A549 (cell line): Measurements from ENCODE around the gene CD7. TPM values are rescaled to one million over a fixed set of nuclear protein-coding genes. Genes with fewer than 3 reads are reported as not detected.

Source experiments
- ATAC-seq, 2 experiments: fragments of 200-7000 bp in 1 of 2; fragments of >200 bp in 1 of 2; cut with Nextera tagmentation in 1 of 2; cut with Tn5 transposase in 1 of 2; 3 replicates each; pipeline versions ENCODE4 v1.8.0 to v1.9.1; 2018 to 2020; ENCODE audit warnings: mild to moderate bottlenecking in 1 of 2, moderate library complexity in 1 of 2
- CTCF ChIA-PET: fragments of 300-600 bp; sonication (Branson Sonifier 250); formaldehyde crosslinking; extraction: SDS; loops from one replicate; lab custom pipeline; 2021; ENCODE audit warnings: antibody characterized with exemption, inconsistent platforms; lab: Yijun Ruan, JAX
- POLR2A ChIA-PET: fragments of 350-600 bp; formaldehyde crosslinking; extraction: SDS; loops from one replicate; lab custom pipeline; 2021; ENCODE audit warnings: antibody characterized with exemption, inconsistent platforms; lab: Yijun Ruan, JAX
- DNase-seq, 2 experiments: peaks; one replicate each; pipeline versions ENCODE4 v3.0.0 to v3.0.0-alpha.2; 2011 to 2016; ENCODE audit warnings: low read depth in 1 of 2, low spot score in 1 of 2
- FAIRE-seq: peaks from 2 replicates; lab custom pipeline; 2011; peaks lifted over from hg19 to GRCh38; lab: Jason Lieb, UNC
- H3K27ac ChIP-seq, 2 experiments: fragments of >200 bp; sonication (Bioruptor Twin); formaldehyde crosslinking; 3 replicates each; pipeline ENCODE4 v1.5.1; 2016 to 2017
- H3K4me1 ChIP-seq: fragments of >200 bp; sonication (Bioruptor Twin); formaldehyde crosslinking; 3 replicates; pipeline ENCODE4 v1.6.1; 2016
- H3K4me2 ChIP-seq: fragments of >200 bp; sonication (Bioruptor Twin); formaldehyde crosslinking; 3 replicates; pipeline ENCODE4 v1.6.1; 2016
- H3K4me3 ChIP-seq: fragments of >200 bp; sonication (Bioruptor Twin); formaldehyde crosslinking; 3 replicates; pipeline ENCODE4 v1.5.1; 2016
- H3K9me3 ChIP-seq: fragments of >200 bp; sonication (Bioruptor Twin); formaldehyde crosslinking; 3 replicates; pipeline ENCODE4 v1.6.1; 2016
- CHD2 ChIP-seq: fragments of 150-350 bp; IDR thresholded peaks from 2 replicates; pipeline ENCODE4 v1.6.1; 2014; ENCODE audit warnings: low read length; ENCODE audit not compliant: partially characterized antibody
- EHF ChIP-seq: fragments of 250-450 bp; sonication (Bioruptor Pico); IDR thresholded peaks from 2 replicates; pipeline ENCODE4 v1.5.0; 2020; ENCODE audit warnings: mild to moderate bottlenecking
- EHMT2 ChIP-seq: fragments of 200-600 bp; sonication (generic); IDR thresholded peaks from 2 replicates; pipeline ENCODE4 v1.6.1; 2016; ENCODE audit warnings: antibody characterized with exemption, low read depth, mild to moderate bottlenecking, moderate library complexity
- ESRRA ChIP-seq: fragments of 150-350 bp; IDR thresholded peaks from 2 replicates; pipeline ENCODE4 v1.6.1; 2014; ENCODE audit warnings: mild to moderate bottlenecking, low read length, borderline replicate concordance
- HMGXB4 ChIP-seq: fragments of 250-450 bp; sonication (Bioruptor Pico); IDR thresholded peaks from 2 replicates; pipeline ENCODE4 v1.5.0; 2021; ENCODE audit warnings: mild to moderate bottlenecking, moderate library complexity, borderline replicate concordance
- HOXB13 ChIP-seq: fragments of 250-450 bp; sonication (Bioruptor Pico); IDR thresholded peaks from 2 replicates; pipeline ENCODE4 v1.5.0; 2020; ENCODE audit warnings: low read depth, mild to moderate bottlenecking, moderate library complexity
- HOXB5 ChIP-seq: fragments of 250-450 bp; sonication (Bioruptor Pico); IDR thresholded peaks from 2 replicates; pipeline ENCODE4 v1.5.0; 2020; ENCODE audit warnings: mild to moderate bottlenecking, moderate library complexity
- JUNB ChIP-seq: fragments of >200 bp; sonication (Bioruptor Twin); formaldehyde crosslinking; IDR thresholded peaks from 2 replicates; pipeline ENCODE4 v1.6.1; 2016
- MAX ChIP-seq: IDR thresholded peaks from 2 replicates; pipeline ENCODE4 v1.6.1; 2012
- NPAS2 ChIP-seq: fragments of 250-450 bp; sonication (Bioruptor Pico); IDR thresholded peaks from 2 replicates; pipeline ENCODE4 v1.8.0; 2022; ENCODE audit warnings: mild to moderate bottlenecking, moderate library complexity, borderline replicate concordance
- POLR2AphosphoS2 ChIP-seq: conservative IDR thresholded peaks from 2 replicates; pipeline ENCODE4 v1.6.1; 2012; ENCODE audit warnings: low read length, improper control_type of control experiment, inconsistent platforms
- RARB ChIP-seq: fragments of 250-450 bp; sonication (Bioruptor Pico); IDR thresholded peaks from 2 replicates; pipeline ENCODE4 v1.8.0; 2021; ENCODE audit warnings: mild to moderate bottlenecking, moderate library complexity
- RCOR1 ChIP-seq: fragments of 150-350 bp; IDR thresholded peaks from 2 replicates; pipeline ENCODE4 v1.6.1; 2014; ENCODE audit warnings: antibody characterized with exemption, low read length, low read depth
- REST ChIP-seq: fragments of 200-600 bp; sonication (generic); IDR thresholded peaks from 2 replicates; pipeline ENCODE4 v1.6.1; 2016; ENCODE audit warnings: antibody characterized with exemption, mild to moderate bottlenecking, moderate library complexity
- SREBF2 ChIP-seq: fragments of 450-650 bp; IDR thresholded peaks from 2 replicates; pipeline ENCODE4 v1.6.1; 2014; ENCODE audit warnings: mild to moderate bottlenecking, moderate library complexity
- TFCP2L1 ChIP-seq: fragments of 250-450 bp; sonication (Bioruptor Pico); IDR thresholded peaks from 2 replicates; pipeline ENCODE4 v1.5.0; 2021; ENCODE audit warnings: mild to moderate bottlenecking
- TP53 ChIP-seq: fragments of 250-450 bp; sonication (Bioruptor Pico); IDR thresholded peaks from 2 replicates; pipeline ENCODE4 v1.5.0; 2021; ENCODE audit warnings: mild to moderate bottlenecking, moderate library complexity
- WGBS: methylation state at CpG from one replicate; pipeline ENCODE4 v1.1.6; 2017; ENCODE audit errors: missing lambda C conversion rate; 5-methylcytosine and 5-hydroxymethylcytosine counted together
- polyA plus RNA-seq, 4 experiments: library from polyadenylated mRNA; depleted of rRNA in 3 of 4; stranded (reverse); fragments of >200 nt; fragmentation: RNase III in 1 of 4; extraction: RNeasy Plus Mini Kit Qiagen cat#74134 plus additional on column Dnase treatment in 1 of 4; gene quantifications; 2 replicates in 3 of 4; 3 replicates in 1 of 4; pipeline ENCODE4 v1.2.3, GENCODE V29; 2011 to 2017
- TF ChIP-seq, protein P1 (sequence below): fragments of >200 bp; sonication (Bioruptor Twin); formaldehyde crosslinking; IDR thresholded peaks from 3 replicates; pipeline ENCODE4 v1.6.1; 2016
- TF ChIP-seq, protein P2 (sequence below): fragments of >200 bp; sonication (Bioruptor Twin); formaldehyde crosslinking; IDR thresholded peaks from 3 replicates; pipeline ENCODE4 v1.5.1; 2016

Gene CD7
- polyA plus RNA-seq, 2 of the 4 experiments (the other 2 are of a cell fraction) = not detected

- Histone ChIP-seq H3K27ac (peak within 1 kb of the TSS; percentile 89 to 93), H3K4me1 (peaks cover 57% of the 10 kb centered on the region), H3K4me2 (peak within 1 kb of the TSS; percentile 98), H3K4me3 (peak within 1 kb of the TSS; percentile 66), H3K9me3 (no peaks in the 10 kb centered on the region)
- ATAC-seq (0 out of 6 replicates have a peak, but pooled peaks of 1 of the 2 experiments have one; percentile 2), FAIRE-seq (no peak), DNase-seq (no peak)
- CTCF ChIA-PET = interaction anchor here (0.9 to 15.6 kb wide), 8 partner anchors 8 to 94 kb away, joined by 3 to 343 read pairs (median 28); no protein-coding TSS in a partner anchor
- WGBS = 86% methylated on average over 71 of the region's 90 CpGs
- TF ChIP-seq POLR2AphosphoS2 (no peak), TFCP2L1 (CRISPR knock-in tag) (no peak), RCOR1 (no peak), NPAS2 (CRISPR knock-in tag) (no peak), REST (no peak), SREBF2 (no peak), JUNB (no peak), CHD2 (no peak), EHF (CRISPR knock-in tag) (no peak), TP53 (CRISPR knock-in tag) (no peak), MAX (no peak), HOXB13 (CRISPR knock-in tag) (no peak), HOXB5 (CRISPR knock-in tag) (no peak), HMGXB4 (CRISPR knock-in tag) (no peak), RARB (no peak), EHMT2 (no peak), ESRRA (no peak)
- TF ChIP-seq, protein P1, sequence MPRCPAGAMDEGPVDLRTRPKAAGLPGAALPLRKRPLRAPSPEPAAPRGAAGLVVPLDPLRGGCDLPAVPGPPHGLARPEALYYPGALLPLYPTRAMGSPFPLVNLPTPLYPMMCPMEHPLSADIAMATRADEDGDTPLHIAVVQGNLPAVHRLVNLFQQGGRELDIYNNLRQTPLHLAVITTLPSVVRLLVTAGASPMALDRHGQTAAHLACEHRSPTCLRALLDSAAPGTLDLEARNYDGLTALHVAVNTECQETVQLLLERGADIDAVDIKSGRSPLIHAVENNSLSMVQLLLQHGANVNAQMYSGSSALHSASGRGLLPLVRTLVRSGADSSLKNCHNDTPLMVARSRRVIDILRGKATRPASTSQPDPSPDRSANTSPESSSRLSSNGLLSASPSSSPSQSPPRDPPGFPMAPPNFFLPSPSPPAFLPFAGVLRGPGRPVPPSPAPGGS = no peak
- TF ChIP-seq, protein P2, sequence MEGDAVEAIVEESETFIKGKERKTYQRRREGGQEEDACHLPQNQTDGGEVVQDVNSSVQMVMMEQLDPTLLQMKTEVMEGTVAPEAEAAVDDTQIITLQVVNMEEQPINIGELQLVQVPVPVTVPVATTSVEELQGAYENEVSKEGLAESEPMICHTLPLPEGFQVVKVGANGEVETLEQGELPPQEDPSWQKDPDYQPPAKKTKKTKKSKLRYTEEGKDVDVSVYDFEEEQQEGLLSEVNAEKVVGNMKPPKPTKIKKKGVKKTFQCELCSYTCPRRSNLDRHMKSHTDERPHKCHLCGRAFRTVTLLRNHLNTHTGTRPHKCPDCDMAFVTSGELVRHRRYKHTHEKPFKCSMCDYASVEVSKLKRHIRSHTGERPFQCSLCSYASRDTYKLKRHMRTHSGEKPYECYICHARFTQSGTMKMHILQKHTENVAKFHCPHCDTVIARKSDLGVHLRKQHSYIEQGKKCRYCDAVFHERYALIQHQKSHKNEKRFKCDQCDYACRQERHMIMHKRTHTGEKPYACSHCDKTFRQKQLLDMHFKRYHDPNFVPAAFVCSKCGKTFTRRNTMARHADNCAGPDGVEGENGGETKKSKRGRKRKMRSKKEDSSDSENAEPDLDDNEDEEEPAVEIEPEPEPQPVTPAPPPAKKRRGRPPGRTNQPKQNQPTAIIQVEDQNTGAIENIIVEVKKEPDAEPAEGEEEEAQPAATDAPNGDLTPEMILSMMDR = no peak
- POLR2A ChIA-PET = interaction anchor here (1.2 kb wide), 1 partner anchor 35 kb away, joined by 3 read pairs; no protein-coding TSS in a partner anchor
These were observed 16.1 kb upstream of the CD7 start, which contains the start of gene SECTM1 for GRCh38 chr17:82333279-82334171. SECTM1 (minus strand) TSS chr17:82333766; CDS start chr17:82327240, 6,526 bp downstream.
